HPDE6-E6E7 (cell line): ENCODE results near the gene NUDCD2.
"Not testable (repeated sequence)": the region's sequence is repeated elsewhere in the genome, so short reads cannot be mapped to it uniquely, and the experiment has no call there.

Experiments used
- DNase-seq: peaks from one replicate; pipeline ENCODE4 v3.0.0; 2011; ENCODE audit warnings: missing footprints; ENCODE audit errors: extremely low spot score

Gene NUDCD2

GRCh38 chr5:163426128-163426527, 33.8 kb downstream of the NUDCD2 start:
- DNase-seq = not testable (repeated sequence)

DNA sequence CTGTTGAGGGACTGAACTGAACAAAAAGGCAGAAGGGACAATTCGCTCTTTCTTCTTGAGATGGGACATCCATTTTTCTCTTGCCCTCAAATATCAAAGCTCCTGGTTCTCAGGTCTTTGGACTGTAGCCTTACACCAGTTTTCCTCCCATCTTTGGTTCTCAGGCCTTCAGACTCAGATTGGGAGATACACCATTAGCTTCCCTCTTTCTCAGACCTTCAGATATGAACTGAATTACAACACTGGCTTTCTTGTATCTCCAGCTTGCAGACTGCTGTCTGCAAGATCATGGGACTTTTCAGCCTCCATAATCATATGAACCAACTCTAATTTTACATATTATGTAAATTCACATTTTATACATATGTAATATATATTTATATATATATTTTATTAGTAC, 35.1 kb downstream of the NUDCD2 start:
- DNase-seq = no peak

DNA sequence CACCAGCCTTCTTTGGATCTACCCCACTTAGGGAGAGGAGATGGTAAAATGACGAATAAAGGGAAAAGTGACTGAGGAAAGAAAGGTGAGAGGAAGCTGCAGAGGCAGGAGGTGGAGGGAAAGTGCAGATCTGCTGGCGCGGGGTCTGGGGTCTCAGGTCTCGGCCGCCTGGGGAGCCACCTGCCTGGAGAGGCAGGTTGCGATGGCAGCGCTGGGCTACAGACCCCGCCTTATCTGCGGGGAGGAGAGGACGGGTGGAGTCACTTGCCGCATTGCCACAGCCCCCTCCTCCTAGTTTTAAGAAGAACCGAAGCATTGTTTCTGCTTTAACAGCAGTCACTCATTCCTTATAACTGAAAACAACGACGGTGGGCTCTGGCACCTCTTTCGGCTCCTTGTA, 44.2 kb downstream of the NUDCD2 start:
- not testable (repeated sequence) for DNase-seq

DNA sequence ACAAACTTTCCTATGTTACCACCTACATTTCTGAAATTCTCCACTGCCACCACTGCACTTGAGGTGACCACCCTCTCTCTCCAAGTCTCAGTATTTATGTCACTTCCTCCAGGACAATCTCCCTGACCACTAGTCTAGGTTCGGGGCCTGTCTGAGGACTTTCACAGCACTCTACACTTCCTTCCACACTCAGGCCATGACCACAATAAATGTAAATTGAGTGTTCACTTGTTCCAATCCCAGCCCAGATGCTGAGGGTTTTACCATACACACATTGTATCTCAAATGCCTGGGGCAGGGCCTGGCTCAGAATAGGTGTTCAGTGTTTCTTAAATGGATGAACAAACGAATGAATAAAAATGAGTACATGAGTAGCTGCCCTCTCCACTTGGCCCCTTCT, 49.4 kb downstream of the NUDCD2 start:
- DNase-seq = no peak

GRCh38 chr5:163409384-163409783, 50.5 kb downstream of the NUDCD2 start:
- no peak for DNase-seq

GRCh38 chr5:163408311-163408923, 51.5 kb downstream of the NUDCD2 start:
- peak; percentile 28 for DNase-seq

GRCh38 chr5:163407034-163407655, 52.8 kb downstream of the NUDCD2 start:
- no peak for DNase-seq

DNA sequence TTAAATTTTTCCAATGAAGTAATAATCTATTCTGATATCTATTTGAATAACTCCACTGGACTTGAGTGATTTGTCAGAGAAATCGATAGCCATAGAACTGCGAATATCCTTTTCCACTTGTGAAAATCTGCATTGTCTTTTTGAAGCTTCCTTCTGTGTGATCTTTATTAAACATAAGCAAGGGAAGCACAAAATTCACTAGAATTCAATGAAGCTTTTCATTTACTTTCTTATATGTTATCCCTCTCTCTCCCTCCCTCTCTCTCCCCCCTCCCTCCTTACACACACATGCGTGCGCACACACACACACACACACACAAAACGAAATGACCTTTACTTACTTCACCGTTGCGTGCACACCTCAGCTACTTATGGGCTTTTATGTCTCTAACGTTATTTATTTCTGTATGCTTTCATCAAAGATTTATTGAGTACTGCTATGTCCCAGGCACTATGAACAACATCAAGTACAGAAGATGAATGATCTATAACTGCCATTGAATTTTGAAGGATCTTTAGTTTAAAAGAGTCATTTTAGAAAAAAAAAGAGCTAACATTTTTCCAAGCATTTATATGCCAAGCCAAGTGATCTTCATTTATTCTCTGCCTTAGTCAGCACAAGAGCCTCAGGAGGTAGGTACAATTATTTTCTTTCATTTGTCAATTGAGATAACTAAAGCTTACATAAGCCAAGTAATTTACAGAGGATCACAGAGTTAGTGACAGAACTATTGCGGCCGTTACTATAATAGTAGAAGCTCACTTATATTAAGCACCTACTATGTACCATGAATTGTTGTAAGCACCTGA, 55.3 kb downstream of the NUDCD2 start:
- DNase-seq = no peak

DNA sequence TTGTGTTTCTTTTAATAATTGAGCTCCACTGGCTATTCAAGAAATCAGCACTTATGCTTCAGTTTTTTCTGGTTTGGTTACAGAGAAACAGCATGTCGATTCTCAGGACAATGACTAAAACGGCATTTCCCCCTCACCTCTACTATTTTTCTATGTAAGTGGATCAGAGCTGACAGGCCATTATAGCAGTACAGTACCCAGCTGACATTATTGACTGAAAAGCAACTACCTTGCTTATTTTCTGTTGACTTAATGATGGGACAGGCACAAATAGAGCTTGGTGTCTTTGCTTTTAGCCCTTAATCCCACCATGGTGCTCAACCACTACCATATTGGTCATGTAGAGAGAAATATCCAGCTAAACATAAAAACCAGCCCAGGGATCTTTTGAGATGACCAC, 57.9 kb downstream of the NUDCD2 start:
- DNase-seq = no peak

DNA sequence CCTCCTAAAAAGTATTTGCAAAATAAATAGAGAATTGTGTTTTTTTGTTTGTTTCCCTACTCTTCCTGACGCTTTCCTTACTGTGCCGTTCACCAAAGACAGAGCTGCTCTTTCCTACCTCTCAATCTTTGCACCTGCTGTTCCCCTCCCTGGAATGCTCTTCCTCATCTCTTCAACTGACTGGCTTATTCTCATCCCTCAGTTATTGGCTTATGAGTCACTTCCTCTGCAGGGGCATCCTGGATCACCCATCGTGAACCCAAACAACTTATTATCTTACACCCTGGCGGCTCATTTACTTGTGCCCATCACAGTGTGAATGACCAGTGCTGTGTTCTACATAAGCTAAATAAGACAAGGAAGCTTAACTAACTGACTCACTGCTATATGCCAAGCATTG, 58.6 kb downstream of the NUDCD2 start:
- no peak for DNase-seq

GRCh38 chr5:163399923-163400322, 60.0 kb downstream of the NUDCD2 start:
- no peak for DNase-seq

DNA sequence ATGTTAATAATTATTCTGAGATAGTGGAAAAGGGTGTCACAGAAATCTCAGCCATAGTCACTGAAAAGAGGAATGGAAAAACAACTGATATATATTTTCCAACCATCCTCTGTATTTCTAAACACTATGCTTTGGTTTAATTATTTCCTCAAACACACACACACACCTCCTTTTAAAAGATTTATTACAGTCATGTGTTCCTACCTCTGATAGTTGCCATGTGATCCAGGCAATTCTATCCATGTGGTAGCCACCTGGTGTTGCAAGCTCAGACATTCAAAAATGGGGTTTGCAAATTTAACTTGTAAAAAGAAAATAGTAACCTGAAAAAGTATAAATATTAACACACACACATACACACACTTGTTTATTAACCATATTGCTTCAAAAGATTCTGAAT, 62.5 kb downstream of the NUDCD2 start:
- no peak for DNase-seq

DNA sequence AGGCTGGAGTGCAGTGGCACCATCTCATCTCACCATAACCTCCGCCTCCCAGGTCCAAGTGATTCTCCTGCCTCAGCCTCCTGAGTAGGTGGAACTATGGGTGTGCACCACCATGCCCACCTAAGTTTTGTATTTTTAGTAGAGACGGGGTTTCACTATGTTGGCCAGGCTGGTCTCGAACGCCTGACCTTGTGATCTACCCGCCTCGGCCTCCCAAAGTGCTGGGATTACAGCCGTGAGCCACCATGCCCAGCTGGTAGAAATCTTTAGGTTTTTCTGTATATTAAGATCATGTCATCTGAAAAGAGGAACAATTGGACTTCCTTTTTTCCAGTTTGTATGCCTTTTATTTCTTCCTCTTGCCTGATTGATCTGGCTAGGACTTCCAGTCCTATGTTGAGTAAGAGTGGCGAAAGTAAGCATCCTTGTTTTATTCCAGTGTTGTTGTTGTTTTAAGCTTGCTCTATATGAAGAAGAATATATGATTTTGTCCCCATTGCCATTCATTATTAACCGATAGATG, 63.0 kb downstream of the NUDCD2 start:
- not testable (repeated sequence) for DNase-seq
